ENCODE results near the gene TAF11.
"Not testable (repeated sequence)": the region's sequence is repeated elsewhere in the genome, so short reads cannot be mapped to it uniquely, and the experiment has no call there.

TAF11 gene

DNA sequence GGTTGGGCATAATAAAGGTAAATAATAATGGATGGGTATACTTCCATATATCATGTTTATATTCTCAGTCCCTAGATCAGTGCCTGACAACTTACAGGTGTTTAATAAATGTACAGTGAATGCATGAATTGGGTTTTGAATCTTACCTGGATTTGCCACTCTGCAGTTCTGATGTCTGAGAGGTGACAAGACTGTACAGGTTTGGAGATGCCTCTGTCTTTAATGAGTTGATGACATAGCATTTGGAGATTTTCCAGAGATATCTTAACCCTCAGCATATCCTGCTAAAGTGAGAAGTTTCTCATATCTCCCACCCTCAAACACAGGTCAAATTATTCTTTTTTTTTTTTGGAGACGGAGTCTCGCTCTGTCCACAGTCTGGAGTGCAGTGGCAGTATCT, 3.5 kb upstream of the TAF11 start:
- no peak for TF ChIP-seq POLR2A (IDR thresholded peaks at IDR 0.05; ENCODE audit: low read depth, low read length)
- no peak for FAIRE-seq
- no peak for DNase-seq (ENCODE audit: insufficient read length, low spot score)

DNA sequence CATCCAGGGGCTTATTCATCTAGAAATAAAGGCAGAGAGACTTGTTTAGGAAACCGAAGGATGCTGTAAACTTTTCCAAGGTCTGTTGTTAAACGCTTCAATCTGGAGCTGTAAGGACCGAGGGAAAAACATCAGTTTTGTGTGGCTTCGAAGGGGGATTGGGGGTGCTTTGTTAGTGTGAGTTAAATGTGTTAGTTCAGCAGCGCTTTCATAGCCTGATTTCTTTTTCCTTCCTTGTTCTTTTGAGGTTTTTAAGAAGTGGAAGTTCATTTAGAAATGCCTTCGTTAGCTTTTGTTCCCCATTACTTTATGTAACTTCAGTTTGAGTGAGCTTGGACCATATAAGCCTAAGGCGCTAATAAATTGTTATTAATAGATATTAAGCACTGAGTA, 2.7 kb upstream of the TAF11 start:
- DNase-seq (ENCODE audit: insufficient read length, low spot score), result no peak
- FAIRE-seq, result no peak
- no peak for TF ChIP-seq POLR2A (IDR thresholded peaks at IDR 0.05; ENCODE audit: low read depth, low read length)

DNA sequence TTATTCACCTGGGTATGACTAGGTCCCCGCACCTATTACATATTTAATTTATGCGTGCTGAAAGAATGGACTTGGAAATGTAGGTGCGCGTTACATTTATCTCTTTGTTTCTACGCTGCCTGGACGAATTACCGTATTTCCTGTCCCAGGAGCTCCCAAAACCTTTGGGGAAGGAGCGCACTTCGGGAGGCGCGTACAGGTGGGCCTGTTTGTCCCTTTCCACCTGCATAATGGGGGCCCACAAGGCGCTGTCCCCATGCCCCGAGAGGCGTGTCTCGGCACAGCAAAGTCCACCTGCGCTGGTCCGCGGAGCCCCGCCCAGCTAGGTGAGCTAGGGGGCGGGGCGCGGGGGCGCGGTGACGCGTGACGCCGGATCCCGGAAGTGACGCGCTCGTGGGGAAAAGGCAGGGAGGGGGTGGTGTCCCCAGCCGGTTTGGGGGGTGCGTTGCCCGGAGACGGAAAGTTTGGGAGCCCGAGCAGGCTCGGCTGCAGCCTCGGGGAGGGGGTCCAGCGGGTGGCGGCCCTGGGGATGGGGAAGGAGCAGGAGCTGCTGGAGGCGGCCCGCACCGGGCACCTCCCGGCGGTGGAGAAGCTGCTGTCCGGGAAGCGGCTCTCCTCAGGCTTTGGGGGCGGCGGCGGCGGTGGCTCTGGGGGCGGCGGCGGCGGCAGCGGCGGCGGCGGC, 1.2 kb upstream of the TAF11 start, which contains the start of gene ANKS1A:
Gene ANKS1A, plus strand, starts transcription at position 382 of the 682 bp plus-strand sequence. Its CDS starts 148 bp downstream, at position 530.
- DNase-seq (ENCODE audit: insufficient read length, low spot score), result peak; percentile 78
- peak; percentile 62 for TF ChIP-seq POLR2A (IDR thresholded peaks at IDR 0.05; ENCODE audit: low read depth, low read length)
- FAIRE-seq, result peak; percentile 52

DNA sequence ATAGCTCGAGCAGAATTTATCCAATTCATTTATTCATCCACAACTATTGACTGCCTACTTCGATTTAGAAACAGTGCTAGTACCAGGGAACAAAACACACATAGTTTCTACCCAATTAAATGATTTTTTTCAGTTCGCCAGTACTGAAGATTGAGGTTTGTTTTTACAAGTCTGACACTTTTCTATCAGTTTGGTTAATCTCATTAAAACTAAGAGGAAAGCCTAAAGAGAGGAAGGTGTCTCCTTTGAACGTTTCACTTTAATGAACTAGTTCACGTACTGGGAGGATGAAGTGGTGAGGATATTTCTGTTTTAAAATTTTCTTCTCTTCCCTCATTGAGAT, 643 bp upstream of the TAF11 start:
- no peak for TF ChIP-seq POLR2A (IDR thresholded peaks at IDR 0.05; ENCODE audit: low read depth, low read length)
- FAIRE-seq (no peak), DNase-seq (ENCODE audit: insufficient read length, low spot score) (no peak)

DNA sequence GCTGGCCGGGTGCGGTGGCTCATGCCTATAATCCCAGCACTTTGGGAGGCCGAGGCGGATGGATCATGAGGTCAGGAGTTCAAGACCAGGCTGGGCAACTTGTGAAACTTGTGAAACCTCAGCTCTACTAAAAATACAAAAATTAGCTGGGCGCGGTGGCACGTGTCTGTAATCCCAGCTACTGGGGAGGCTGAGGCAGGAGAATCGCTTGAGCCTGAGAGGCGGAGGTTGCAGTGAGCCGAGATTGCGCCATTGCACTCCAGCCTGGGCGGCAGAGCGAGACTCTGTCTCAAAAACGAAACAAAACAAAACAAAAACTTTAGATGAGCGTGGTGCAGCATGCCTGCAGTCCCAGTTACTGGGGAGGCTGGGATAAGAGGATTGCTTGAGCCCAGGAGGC, 2.0 kb downstream of the TAF11 start:
- not testable (repeated sequence) for FAIRE-seq

DNA sequence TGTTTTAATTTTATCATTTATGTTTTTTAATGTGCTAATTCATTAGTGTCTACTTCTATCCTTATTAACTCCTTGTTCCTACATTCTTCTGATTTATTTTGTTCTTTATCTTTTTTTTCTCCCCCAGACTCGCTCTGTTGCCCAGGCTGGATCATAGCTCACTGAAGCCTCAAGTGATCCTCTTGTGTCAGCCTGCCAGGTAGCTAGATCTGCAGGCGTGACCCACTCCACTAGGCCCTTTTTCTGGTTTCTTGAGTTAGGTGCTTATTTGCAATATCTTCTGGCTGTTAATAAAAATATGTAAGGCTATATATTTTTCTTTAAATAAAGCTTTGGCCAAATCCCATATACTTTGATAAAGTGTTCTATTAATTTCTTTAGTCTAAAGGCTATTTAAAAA, 2.8 kb downstream of the TAF11 start:
- no peak for FAIRE-seq

More for the DNA sequence above, 2.0 kb downstream of the TAF11 start:
- DNase-seq (ENCODE audit: insufficient read length, low spot score), result not testable (repeated sequence)

DNA sequence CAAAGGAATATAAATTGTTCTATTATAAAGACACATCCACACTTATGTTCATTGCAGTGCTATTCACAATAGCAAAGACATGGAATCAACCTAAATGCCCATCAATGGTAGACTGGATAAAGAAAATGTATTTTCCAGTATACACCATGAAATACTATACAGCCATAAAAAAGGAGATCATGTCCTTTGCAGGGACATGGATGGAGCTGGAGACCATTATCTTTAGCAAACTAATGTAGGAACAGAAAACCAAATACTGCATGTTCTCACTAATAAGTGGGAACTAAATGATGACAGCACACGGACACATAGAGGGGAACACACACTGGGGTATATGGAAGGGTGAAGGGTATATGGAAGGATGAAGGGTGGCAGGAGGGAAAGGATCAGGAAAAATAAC, 3.8 kb downstream of the TAF11 start:
- FAIRE-seq; DNase-seq (ENCODE audit: insufficient read length, low spot score): not testable (repeated sequence)

More for the DNA sequence above, 2.8 kb downstream of the TAF11 start:
- TF ChIP-seq POLR2A (IDR thresholded peaks at IDR 0.05; ENCODE audit: low read depth, low read length), result no peak
- no peak for DNase-seq (ENCODE audit: insufficient read length, low spot score)

DNA sequence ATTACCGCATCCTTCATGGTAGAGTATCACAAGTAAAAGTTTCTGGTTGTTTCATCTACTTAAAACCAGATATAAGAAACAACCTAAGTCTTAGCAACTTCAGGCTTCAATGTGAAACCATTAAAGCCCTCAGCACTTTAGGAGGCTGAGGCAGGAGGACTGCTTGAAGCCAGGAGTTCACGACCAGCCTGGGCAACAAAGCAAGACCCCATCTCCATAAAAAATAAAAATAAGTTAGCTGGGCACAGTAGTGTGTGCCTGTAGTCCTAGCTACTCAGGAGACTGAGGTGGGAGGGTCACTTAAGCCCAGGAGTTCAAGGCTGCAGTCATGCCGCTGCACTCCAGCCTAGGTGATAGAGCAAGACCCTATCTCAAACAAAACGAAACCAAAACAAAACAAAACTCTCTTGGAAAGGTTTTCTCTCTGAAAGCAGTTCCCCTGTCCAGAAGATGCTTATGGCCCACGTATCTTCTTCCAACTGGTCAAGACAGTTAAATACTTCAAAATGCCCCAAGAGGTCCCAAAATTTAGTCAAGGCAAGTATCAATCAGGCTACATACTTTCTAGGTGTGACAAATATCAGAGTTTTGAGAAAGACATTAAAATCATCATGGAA, 9.9 kb downstream of the TAF11 start:
- DNase-seq (ENCODE audit: insufficient read length, low spot score) (no peak), FAIRE-seq (no peak)
- no peak for TF ChIP-seq POLR2A (IDR thresholded peaks at IDR 0.05; ENCODE audit: low read depth, low read length)

DNA sequence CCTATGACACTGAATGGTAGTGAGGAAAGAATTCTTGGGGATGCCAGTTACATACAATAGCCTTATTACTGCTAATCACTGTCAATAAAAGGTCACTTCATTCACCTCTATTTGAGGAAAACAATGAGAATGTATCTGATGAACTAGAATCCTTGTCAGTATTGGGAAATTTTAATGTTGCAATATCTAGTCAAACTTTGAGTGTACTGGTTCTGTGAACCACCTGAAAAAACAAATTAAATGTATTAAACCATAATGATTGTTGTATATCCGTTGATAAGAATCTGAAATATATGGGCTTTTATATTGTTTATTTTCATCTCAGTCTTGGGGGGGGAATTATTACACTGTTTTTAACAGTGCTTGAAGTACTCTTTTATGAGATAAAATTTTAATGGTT, 10.6 kb downstream of the TAF11 start:
- no peak for FAIRE-seq
- no peak for DNase-seq (ENCODE audit: insufficient read length, low spot score)
- TF ChIP-seq POLR2A (IDR thresholded peaks at IDR 0.05; ENCODE audit: low read depth, low read length), result no peak

DNA sequence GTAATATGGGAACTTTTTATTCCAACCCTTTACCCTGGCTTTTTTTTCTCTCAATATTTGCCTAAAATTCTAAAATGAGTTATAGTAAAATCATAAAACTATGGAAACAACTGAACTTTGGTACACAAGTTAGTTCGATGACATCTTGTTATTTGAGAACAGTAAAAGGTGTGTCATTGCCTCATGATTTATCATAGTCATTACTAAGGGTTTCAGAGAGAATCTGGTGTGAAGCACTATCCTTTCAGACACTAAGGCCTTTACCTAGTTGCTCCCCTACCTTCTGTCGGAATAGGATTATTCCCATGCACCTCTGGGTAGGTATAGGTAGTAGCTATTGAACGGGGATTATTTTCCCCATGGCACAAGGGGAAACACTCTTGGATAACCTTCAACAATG, 11.4 kb downstream of the TAF11 start:
- no peak for TF ChIP-seq POLR2A (IDR thresholded peaks at IDR 0.05; ENCODE audit: low read depth, low read length)
- FAIRE-seq (peak; percentile 43), DNase-seq (ENCODE audit: insufficient read length, low spot score) (no peak)

DNA sequence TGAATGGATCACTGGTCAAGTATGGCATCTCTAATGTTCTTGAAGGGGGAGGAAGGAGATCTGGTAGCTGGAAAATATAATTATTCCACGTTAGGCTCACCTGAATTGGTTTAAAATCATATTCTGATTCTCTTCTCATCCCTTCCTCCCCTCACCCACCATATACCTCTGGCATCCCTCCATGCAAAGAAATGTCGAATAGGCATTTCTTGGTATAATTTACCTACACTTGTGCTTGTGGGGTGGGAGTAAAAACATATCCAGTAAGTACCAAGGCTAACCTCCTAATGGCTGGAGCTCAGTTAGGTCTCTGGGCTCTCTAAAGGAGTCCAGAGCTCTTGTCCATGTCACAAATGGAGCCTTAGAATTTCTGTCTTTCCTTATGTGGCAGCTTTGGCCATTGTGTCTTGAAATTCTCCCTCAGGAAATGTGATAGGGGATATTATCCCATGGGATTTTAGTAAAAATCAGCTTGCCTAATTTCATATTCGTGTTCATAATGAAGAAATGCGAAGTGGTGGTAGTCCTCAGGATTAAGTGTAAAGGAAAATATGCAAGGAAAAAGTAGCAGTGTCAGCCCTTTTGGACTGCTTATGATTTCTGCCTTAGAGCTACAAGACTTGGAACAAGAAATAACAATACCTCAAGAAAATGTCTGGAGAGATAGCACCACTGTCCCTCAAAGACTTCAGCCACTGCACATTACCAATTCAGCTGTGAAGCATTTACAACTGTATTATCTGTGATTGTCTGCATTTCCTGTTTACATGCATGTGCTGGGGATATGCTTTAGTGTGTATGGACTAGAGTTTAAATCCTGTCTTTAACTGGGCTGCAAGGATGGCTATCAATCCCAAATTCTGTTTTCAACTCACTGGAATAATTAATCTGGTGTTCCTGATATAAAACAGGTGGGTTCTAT, 12.3 kb downstream of the TAF11 start:
- no peak for TF ChIP-seq POLR2A (IDR thresholded peaks at IDR 0.05; ENCODE audit: low read depth, low read length)
- DNase-seq (ENCODE audit: insufficient read length, low spot score) (no peak), FAIRE-seq (no peak)

DNA sequence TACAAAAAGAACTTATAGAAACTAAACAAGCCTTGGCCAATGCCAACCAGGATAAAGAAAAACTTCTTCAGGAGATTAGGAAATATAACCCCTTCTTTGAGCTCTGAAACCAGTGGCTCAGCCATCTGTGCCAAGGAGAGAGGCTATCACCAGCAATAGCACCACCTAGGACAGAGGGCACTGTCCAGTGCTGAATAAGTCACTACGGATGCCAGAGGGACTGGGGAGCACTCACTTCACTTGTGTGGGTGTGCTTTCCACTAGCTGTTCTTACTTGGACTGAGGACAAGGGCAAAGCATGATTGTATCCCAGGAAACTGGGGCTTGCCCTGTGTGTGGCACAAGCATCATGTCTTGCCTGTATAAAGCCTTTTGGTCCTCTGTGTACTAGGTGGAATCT, 15.5 kb downstream of the TAF11 start:
- no peak for FAIRE-seq

DNA sequence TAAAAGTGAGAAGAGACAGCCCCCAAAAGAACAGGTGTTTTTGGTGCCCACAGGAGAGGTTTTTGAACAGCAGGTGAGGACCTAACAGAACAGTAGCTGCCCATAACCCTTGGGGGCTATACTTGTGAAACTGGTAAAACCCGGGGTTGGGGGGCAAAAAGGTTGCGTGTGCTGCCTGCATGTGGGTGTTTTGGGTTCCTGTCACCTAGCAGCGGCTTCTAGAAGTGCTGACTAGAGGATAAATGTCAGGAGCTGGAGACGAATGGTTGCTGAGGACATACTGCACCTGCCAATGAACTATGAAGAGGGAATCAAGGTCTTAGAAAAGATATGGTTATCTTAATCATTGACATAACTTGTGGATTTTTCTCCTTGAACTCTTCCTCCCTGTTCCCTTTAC, 16.0 kb downstream of the TAF11 start:
- FAIRE-seq, result no peak
- TF ChIP-seq POLR2A (IDR thresholded peaks at IDR 0.05; ENCODE audit: low read depth, low read length), result no peak
- no peak for DNase-seq (ENCODE audit: insufficient read length, low spot score)

More for the DNA sequence above, 15.5 kb downstream of the TAF11 start:
- DNase-seq (ENCODE audit: insufficient read length, low spot score), result no peak
- no peak for TF ChIP-seq POLR2A (IDR thresholded peaks at IDR 0.05; ENCODE audit: low read depth, low read length)

DNA sequence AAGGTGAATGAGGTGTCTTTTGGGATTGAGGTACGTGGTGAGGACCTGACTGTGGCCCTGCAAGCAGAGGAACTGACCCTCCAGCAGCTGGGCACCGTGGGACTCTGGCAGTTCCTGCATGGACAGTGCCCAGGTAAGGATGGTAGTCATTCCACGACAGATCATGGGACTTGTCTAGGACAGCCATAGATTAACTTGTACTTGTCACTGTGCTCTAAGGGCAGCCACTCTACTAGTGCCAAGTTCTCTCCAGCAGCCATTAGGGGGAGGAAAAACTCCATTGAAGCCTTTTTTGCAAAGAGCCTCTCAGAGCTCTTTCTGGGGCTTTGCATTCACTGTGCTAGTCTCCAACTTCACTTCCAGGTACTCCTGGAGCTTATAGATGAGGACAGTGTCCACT, 20.4 kb downstream of the TAF11 start:
- FAIRE-seq (no peak), DNase-seq (ENCODE audit: insufficient read length, low spot score) (no peak)
- TF ChIP-seq POLR2A (IDR thresholded peaks at IDR 0.05; ENCODE audit: low read depth, low read length), result no peak
